SIG-M5 (cell line): ENCODE data around the gene TADA2B.

Source experiments
- DNase-seq: peaks from one replicate; lab custom pipeline; 2025; lab: John Stamatoyannopoulos, UW

The TADA2B gene

GRCh38 chr4:7043284-7044136, at the start of gene TADA2B:
Gene TADA2B, plus strand, starts transcription at chr4:7043372. Its CDS starts 208 bp downstream, at chr4:7043580.
- no peak for DNase-seq

GRCh38 chr4:6996481-6996880, 46.7 kb upstream of the TADA2B start:
- DNase-seq, result no peak

- DNase-seq, result no peak
Measured at GRCh38 chr4:6999172-7000086, 43.7 kb upstream of the TADA2B start.

GRCh38 chr4:7000421-7001176, 42.6 kb upstream of the TADA2B start:
- no peak for DNase-seq

GRCh38 chr4:7001271-7001670, 41.9 kb upstream of the TADA2B start:
- DNase-seq, result no peak

- DNase-seq, result no peak
Measured at GRCh38 chr4:7002336-7002735, 40.8 kb upstream of the TADA2B start.

GRCh38 chr4:7003176-7003878, 39.8 kb upstream of the TADA2B start:
- DNase-seq, result no peak

- DNase-seq, result no peak
Measured at GRCh38 chr4:7003879-7004240, 39.3 kb upstream of the TADA2B start.

- no peak for DNase-seq
Measured at GRCh38 chr4:7004331-7004730, 38.8 kb upstream of the TADA2B start.

GRCh38 chr4:7005571-7005970, 37.6 kb upstream of the TADA2B start:
- DNase-seq, result no peak

- DNase-seq, result no peak
Measured at GRCh38 chr4:7006411-7006810, 36.8 kb upstream of the TADA2B start.

GRCh38 chr4:7007142-7007907, 35.8 kb upstream of the TADA2B start:
- DNase-seq, result no peak

- DNase-seq, result no peak
Measured at GRCh38 chr4:7007944-7008343, 35.2 kb upstream of the TADA2B start.

- DNase-seq, result no peak
Measured at GRCh38 chr4:7009564-7009963, 33.6 kb upstream of the TADA2B start.

GRCh38 chr4:7013175-7013574, 30.0 kb upstream of the TADA2B start:
- no peak for DNase-seq

GRCh38 chr4:7014815-7015214, 28.4 kb upstream of the TADA2B start:
- no peak for DNase-seq

- no peak for DNase-seq
Measured at GRCh38 chr4:7015383-7016035, 27.7 kb upstream of the TADA2B start.

- DNase-seq, result no peak
Measured at GRCh38 chr4:7016086-7016485, 27.1 kb upstream of the TADA2B start.

- DNase-seq, result no peak
Measured at GRCh38 chr4:7016512-7016911, 26.7 kb upstream of the TADA2B start.

- DNase-seq, result no peak
Measured at GRCh38 chr4:7017446-7018048, 25.6 kb upstream of the TADA2B start.
